Activated CD4-positive, alpha-beta T cell treated with anti-CD3 and anti-CD28 coated beads, Interleukin-2, amount 10 ng/mL, durations not matched to agents 7 days and 5 days (primary cell): ENCODE data around the gene CENPN. TPM values are rescaled to one million over a fixed set of nuclear protein-coding genes. Genes with fewer than 3 reads are reported as not detected.

ENCODE experiments used
- CTCF ChIA-PET: fragments of 350-600 bp; sonication (Branson Sonifier 250); formaldehyde crosslinking; loops from one replicate; lab custom pipeline; 2021; ENCODE audit warnings: antibody characterized with exemption; lab: Charles Lee
- POLR2A ChIA-PET: fragments of 350-600 bp; sonication (Branson Sonifier 250); formaldehyde crosslinking; loops from one replicate; lab custom pipeline; 2021; ENCODE audit warnings: antibody characterized with exemption; lab: Charles Lee
- DNase-seq: peaks from one replicate; pipeline ENCODE4 v3.0.0-alpha.2; 2020
- H3K27ac Mint-ChIP-seq: one replicate; pipeline ENCODE4 v1.8.0; 2021; ENCODE audit warnings: mild to moderate bottlenecking, moderate library complexity, mixed read lengths
- H3K27me3 Mint-ChIP-seq: one replicate; pipeline ENCODE4 v1.8.0; 2021; ENCODE audit warnings: mixed read lengths
- H3K36me3 Mint-ChIP-seq: one replicate; pipeline ENCODE4 v1.8.0; 2021; ENCODE audit warnings: low read depth, mixed read lengths
- H3K4me1 Mint-ChIP-seq: one replicate; pipeline ENCODE4 v1.8.0; 2021; ENCODE audit warnings: mixed read lengths
- H3K4me3 Mint-ChIP-seq: one replicate; pipeline ENCODE4 v1.8.0; 2021; ENCODE audit warnings: mild to moderate bottlenecking, moderate library complexity, mixed read lengths
- H3K9me3 Mint-ChIP-seq: one replicate; pipeline ENCODE4 v1.8.0; 2021; ENCODE audit warnings: mixed read lengths
- total RNA-seq, 2 experiments: library from RNA; stranded (reverse); gene quantifications; one replicate each; pipeline ENCODE4 v1.2.3, GENCODE V29; 2021

CENPN gene
- total RNA-seq, 2 experiments from 2014 or later = 53.7 to 55.3 TPM

GRCh38 chr16:80981103-80981502, 25.9 kb upstream of the CENPN start:
- Mint-ChIP-seq H3K4me3 (no peak overlapping the region), H3K27ac (no peak overlapping the region), H3K4me1 (peaks cover 4% of the 10 kb centered on the region), H3K27me3 (no peaks in the 10 kb centered on the region), H3K9me3 (no peaks in the 10 kb centered on the region), H3K36me3 (peaks cover 22% of the 10 kb centered on the region)
- ChIA-PET CTCF (interaction anchor here (0.6 kb wide), 1 partner anchor 160 kb away, joined by 3 read pairs; no protein-coding TSS in a partner anchor), POLR2A (no interaction called here)
- no peak for DNase-seq

- ChIA-PET POLR2A (no interaction called here), CTCF (no interaction called here)
- Mint-ChIP-seq H3K27ac (no peak overlapping the region), H3K4me3 (no peak overlapping the region), H3K36me3 (peaks cover 29% of the 10 kb centered on the region), H3K9me3 (no peaks in the 10 kb centered on the region), H3K27me3 (no peaks in the 10 kb centered on the region), H3K4me1 (peaks cover 14% of the 10 kb centered on the region)
- DNase-seq = no peak
Observed at GRCh38 chr16:80982646-80983045, 24.4 kb upstream of the CENPN start.

GRCh38 chr16:80984124-80984892, 22.7 kb upstream of the CENPN start:
- Mint-ChIP-seq H3K27me3 (no peaks in the 10 kb centered on the region), H3K4me1 (peaks cover 16% of the 10 kb centered on the region)
- CTCF ChIA-PET = interaction anchor here (1.0 kb wide), 1 partner anchor 51 kb away, joined by 3 read pairs; the partner anchor contains the start of gene ATMIN

DNA sequence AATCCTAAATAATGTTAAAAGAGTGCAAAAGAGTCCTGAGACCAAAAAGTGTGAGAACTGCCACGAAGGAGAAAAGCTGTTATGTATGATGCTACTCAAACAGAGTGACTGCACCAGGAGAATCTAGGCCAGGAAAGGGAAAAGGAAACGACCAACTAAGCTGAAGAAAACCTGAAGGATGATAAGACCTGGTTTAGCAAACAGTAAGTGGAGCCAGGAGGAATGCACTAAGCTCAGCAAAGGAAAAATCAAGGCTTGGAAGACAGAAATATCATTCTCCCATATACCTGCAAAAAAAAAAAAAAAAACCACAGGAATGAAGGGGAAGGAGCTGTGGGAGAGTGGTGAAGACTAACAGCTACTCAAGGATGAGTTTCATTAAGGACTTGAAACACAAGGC, 21.4 kb upstream of the CENPN start:
- POLR2A ChIA-PET = no interaction called here
- Mint-ChIP-seq H3K27ac (no peak overlapping the region), H3K27me3 (no peaks in the 10 kb centered on the region), H3K36me3 (peaks cover 30% of the 10 kb centered on the region), H3K9me3 (no peaks in the 10 kb centered on the region), H3K4me3 (no peak overlapping the region), H3K4me1 (peaks cover 19% of the 10 kb centered on the region)
- no peak for DNase-seq
- CTCF ChIA-PET = interaction anchor here (0.5 kb wide), 1 partner anchor 8 kb away, joined by 3 read pairs; no protein-coding TSS in a partner anchor

More at GRCh38 chr16:80984124-80984892, 22.7 kb upstream of the CENPN start:
- Mint-ChIP-seq H3K9me3 (no peaks in the 10 kb centered on the region), H3K27ac (no peak overlapping the region), H3K4me3 (no peak overlapping the region), H3K36me3 (peaks cover 27% of the 10 kb centered on the region)
- POLR2A ChIA-PET = no interaction called here
- DNase-seq = no peak

- no peak overlapping the region for H3K4me3 Mint-ChIP-seq
- H3K27ac Mint-ChIP-seq = no peak overlapping the region
- ChIA-PET POLR2A (no interaction called here), CTCF (no interaction called here)
- H3K9me3 Mint-ChIP-seq = no peaks in the 10 kb centered on the region
- no peaks in the 10 kb centered on the region for H3K27me3 Mint-ChIP-seq
- no peak for DNase-seq
- peaks cover 33% of the 10 kb centered on the region for H3K36me3 Mint-ChIP-seq
- peaks cover 22% of the 10 kb centered on the region for H3K4me1 Mint-ChIP-seq
Observed at GRCh38 chr16:80986557-80986956, 20.5 kb upstream of the CENPN start.

DNA sequence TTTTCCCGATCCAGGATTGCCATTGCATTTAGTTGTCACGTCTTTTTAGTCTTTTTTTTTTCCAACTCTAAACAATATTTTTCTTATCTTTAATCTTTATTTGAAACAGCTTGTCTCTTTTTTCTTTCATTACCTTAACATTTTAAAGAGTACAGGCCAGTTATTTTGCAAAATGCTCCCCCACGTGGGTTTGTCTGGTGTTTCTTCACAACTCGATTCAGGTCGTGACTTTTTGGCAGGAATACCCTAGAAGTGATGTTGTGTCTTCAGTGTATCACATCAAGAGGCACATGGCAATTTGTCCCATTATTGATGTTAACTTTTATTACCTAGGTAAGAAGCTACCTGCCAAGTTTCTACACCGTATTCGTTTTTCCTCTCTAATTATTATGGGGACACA, 18.3 kb upstream of the CENPN start:
- CTCF ChIA-PET = no interaction called here
- no peaks in the 10 kb centered on the region for H3K27me3 Mint-ChIP-seq
- H3K4me1 Mint-ChIP-seq = peaks cover 35% of the 10 kb centered on the region
- H3K36me3 Mint-ChIP-seq = peaks cover 37% of the 10 kb centered on the region
- POLR2A ChIA-PET = no interaction called here
- no peak overlapping the region for H3K27ac Mint-ChIP-seq
- no peak for DNase-seq
- H3K4me3 Mint-ChIP-seq = no peak overlapping the region
- H3K9me3 Mint-ChIP-seq = no peaks in the 10 kb centered on the region

GRCh38 chr16:80989801-80990200, 17.2 kb upstream of the CENPN start:
- H3K9me3 Mint-ChIP-seq = no peaks in the 10 kb centered on the region
- H3K4me3 Mint-ChIP-seq = no peak overlapping the region
- POLR2A ChIA-PET = no interaction called here
- no peak for DNase-seq
- no peak overlapping the region for H3K27ac Mint-ChIP-seq
- peaks cover 45% of the 10 kb centered on the region for H3K4me1 Mint-ChIP-seq
- H3K36me3 Mint-ChIP-seq = peaks cover 45% of the 10 kb centered on the region
- H3K27me3 Mint-ChIP-seq = no peaks in the 10 kb centered on the region
- CTCF ChIA-PET = interaction anchor here (0.7 kb wide), 1 partner anchor 70 kb away, joined by 3 read pairs; no protein-coding TSS in a partner anchor

DNA sequence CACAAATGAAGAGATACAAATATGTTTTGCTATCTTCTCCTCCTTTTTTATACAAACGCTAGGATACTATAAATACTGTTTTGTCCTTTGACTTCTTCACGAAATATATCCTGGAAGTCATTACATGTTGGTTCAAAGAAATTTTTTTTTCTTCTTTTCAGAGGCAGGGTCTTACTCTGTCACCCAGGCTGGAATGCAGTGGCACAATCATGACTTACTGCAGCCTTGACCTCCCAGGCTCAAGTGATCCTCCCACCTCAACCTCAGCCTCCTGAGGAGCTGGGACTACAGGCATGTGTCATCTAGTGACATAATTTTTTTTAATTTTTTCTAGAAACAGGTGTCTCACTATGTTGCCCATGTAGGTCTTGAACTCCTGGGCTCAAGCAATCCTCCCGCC, 16.4 kb upstream of the CENPN start:
- Mint-ChIP-seq H3K27me3 (no peaks in the 10 kb centered on the region), H3K4me1 (peaks cover 48% of the 10 kb centered on the region), H3K27ac (no peak overlapping the region), H3K4me3 (no peak overlapping the region), H3K36me3 (peaks cover 48% of the 10 kb centered on the region), H3K9me3 (no peaks in the 10 kb centered on the region)
- no peak for DNase-seq
- ChIA-PET CTCF (interaction anchor here (1.1 kb wide), 1 partner anchor 13 kb away, joined by 4 read pairs; no protein-coding TSS in a partner anchor), POLR2A (no interaction called here)

GRCh38 chr16:80990978-80991377, 16.0 kb upstream of the CENPN start:
- Mint-ChIP-seq H3K9me3 (no peaks in the 10 kb centered on the region), H3K36me3 (peaks cover 50% of the 10 kb centered on the region), H3K27me3 (no peaks in the 10 kb centered on the region), H3K4me1 (peaks cover 49% of the 10 kb centered on the region), H3K4me3 (no peak overlapping the region), H3K27ac (no peak overlapping the region)
- no peak for DNase-seq
- CTCF ChIA-PET = interaction anchor here (1.1 kb wide), 1 partner anchor 12 kb away, joined by 4 read pairs; no protein-coding TSS in a partner anchor
- POLR2A ChIA-PET = no interaction called here

DNA sequence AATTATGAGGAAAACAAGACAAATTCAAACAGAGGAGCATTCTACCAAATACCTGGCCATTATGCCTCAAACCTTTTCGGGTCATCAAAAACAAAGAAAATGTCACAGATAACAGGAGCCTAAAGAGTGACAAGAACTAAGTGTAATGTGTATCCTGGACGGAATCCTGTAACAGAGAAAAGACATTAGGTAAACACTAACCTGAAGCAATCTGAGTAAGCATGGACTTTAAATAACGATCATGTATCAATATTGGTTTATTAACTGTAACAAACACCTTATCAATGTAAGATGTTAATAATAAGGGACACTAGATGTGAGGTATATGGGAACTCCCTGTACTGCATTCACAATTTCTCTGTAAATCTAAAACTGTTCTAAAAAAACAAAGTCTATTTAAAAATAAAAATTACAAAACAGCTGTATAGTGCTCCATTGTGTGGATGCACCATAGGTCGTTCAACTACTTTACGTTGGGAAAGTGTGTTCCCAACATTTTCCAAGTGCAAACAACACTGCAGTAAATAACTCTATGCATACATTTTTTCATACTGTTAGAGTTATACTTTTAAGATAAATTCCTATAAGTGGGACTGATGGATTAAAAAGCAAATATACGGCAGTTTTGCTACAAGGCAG, 15.1 kb upstream of the CENPN start:
- POLR2A ChIA-PET = no interaction called here
- no peak for DNase-seq

GRCh38 chr16:80992676-80993293, 14.2 kb upstream of the CENPN start:
- ChIA-PET POLR2A (no interaction called here), CTCF (interaction anchor here (0.8 to 1.3 kb wide), 2 partner anchors 10 to 42 kb away, joined by 3 to 4 read pairs; no protein-coding TSS in a partner anchor)
- peaks cover 47% of the 10 kb centered on the region for H3K4me1 Mint-ChIP-seq
- no peak for DNase-seq
- H3K36me3 Mint-ChIP-seq = peaks cover 39% of the 10 kb centered on the region
- no peaks in the 10 kb centered on the region for H3K9me3 Mint-ChIP-seq
- H3K27ac Mint-ChIP-seq = peak overlapping the region; percentile 48
- no peaks in the 10 kb centered on the region for H3K27me3 Mint-ChIP-seq
- no peak overlapping the region for H3K4me3 Mint-ChIP-seq

More for the DNA sequence above, 15.1 kb upstream of the CENPN start:
- H3K9me3 Mint-ChIP-seq = no peaks in the 10 kb centered on the region
- H3K4me1 Mint-ChIP-seq = peaks cover 49% of the 10 kb centered on the region
- H3K36me3 Mint-ChIP-seq = peaks cover 44% of the 10 kb centered on the region
- no peak overlapping the region for H3K4me3 Mint-ChIP-seq
- CTCF ChIA-PET = interaction anchor here (1.1 kb wide), 1 partner anchor 11 kb away, joined by 4 read pairs; no protein-coding TSS in a partner anchor
- no peak overlapping the region for H3K27ac Mint-ChIP-seq
- no peaks in the 10 kb centered on the region for H3K27me3 Mint-ChIP-seq

DNA sequence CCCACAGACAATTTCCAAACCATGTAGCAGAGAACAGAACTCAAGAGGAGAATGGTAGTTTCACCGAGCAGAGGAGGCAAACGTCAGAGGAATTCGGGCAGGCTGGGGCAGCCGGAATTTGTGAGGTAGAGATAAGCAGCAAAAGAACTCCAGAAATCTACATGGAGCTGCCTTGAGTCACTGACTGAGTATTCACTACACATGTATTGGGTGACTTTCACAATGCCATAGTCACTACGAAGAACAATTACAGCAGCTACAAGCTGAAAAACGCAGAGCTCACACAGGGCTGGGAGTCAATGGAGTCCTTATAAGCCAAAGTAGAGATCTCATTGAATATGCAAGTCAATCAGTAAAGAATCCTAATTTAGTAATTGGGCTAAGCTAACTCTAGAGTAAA, 13.7 kb upstream of the CENPN start:
- H3K36me3 Mint-ChIP-seq = peaks cover 37% of the 10 kb centered on the region
- H3K4me1 Mint-ChIP-seq = peaks cover 50% of the 10 kb centered on the region
- no peak overlapping the region for H3K4me3 Mint-ChIP-seq

More for the DNA sequence above, 13.7 kb upstream of the CENPN start:
- CTCF ChIA-PET = interaction anchor here (0.8 to 1.3 kb wide), 2 partner anchors 10 to 41 kb away, joined by 3 to 4 read pairs; no protein-coding TSS in a partner anchor
- no peaks in the 10 kb centered on the region for H3K9me3 Mint-ChIP-seq
- POLR2A ChIA-PET = no interaction called here
- H3K27me3 Mint-ChIP-seq = no peaks in the 10 kb centered on the region
- no peak overlapping the region for H3K27ac Mint-ChIP-seq
- DNase-seq = no peak
